Renal cortex interstitium (tissue), 11 donors: ENCODE results near the gene FAM3A. TPM values are rescaled to one million over a fixed set of nuclear protein-coding genes. Genes with fewer than 3 reads are reported as not detected.

Experiments used
- DNase-seq, 11 donors: peaks; one replicate each; pipeline ENCODE4 v3.0.0-alpha.2; 2013; ENCODE audit warnings: low read depth in 9 of 11, low spot score in 4 of 11; ENCODE audit errors: extremely low read depth in 1 of 11
- polyA plus RNA-seq, 3 donors: library from polyadenylated mRNA; unstranded; fragments of 120-200 nt; gene quantifications; one replicate each; pipeline ENCODE4 v1.2.1, GENCODE V29; 2013; ENCODE audit not compliant: insufficient read length in 3 of 3

The FAM3A gene
- polyA plus RNA-seq, 3 donors = 22.9 to 42.8 (median 36.7) TPM

DNA sequence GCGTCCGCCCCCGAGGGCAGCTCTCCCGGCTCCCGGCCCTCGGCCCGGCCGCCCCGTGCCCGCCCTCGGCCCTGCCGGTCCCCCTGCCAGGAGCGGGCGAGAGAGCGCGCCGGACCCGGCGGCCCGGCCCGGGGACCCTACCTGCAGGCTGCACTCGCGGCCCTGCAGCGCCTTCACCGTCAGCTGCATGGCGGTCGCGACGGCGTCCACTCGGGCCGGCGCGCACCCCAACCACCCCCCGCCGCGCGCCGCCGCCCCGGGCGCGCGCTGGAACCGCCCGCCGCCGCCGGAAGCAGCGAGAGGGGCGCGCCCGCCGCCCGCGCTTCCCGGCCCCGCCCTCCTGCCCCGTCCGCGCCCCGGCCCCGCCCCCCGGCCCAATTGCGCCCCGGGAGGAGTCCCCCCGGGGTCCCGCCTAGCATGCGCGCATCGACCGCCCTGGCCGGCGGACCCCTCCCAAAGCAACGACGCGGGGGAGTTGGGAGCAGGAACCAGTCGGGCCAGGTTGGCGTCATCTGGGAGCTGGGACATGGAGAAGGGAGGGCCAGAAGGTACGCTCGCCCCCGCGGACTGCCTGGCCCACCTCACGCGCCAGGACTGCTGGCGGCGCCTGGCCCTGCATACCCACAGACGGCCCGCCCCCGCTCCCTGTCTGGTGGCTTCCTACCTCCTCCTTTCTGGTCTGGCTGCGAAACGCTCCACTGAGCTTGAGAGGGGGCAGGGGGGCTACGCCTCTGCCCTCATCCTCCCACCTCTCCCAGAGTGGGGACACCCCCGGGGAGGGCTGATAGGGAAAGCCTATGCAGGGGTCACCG lies 29.4 kb downstream of the FAM3A start, which contains the start of gene UBL4A:
Gene UBL4A (minus strand): TSS at position 220 of the 812 bp plus-strand sequence. CDS start 31 bp downstream, at position 189.
- peak in 9 of 11 donors; percentile 33 to 70 (median 56) for DNase-seq

DNA sequence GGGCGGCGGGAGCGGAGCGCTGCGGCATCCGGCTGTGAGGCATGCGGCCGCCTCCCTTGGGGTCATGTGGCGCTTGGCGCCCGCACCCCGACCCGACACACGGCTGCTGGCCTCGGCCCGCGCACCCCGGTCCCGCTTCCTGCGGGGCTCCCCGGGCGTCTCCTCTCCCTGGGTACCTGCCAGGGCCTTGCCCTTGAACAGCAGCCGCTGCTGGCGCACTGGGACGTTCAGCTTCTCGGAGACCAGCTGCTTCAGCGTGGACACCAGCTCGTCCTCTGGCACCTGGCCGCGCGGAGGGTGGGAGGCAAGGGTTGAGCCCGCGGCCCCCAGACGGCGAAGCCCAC lies 30.0 kb downstream of the FAM3A start:
- DNase-seq = no peak

DNA sequence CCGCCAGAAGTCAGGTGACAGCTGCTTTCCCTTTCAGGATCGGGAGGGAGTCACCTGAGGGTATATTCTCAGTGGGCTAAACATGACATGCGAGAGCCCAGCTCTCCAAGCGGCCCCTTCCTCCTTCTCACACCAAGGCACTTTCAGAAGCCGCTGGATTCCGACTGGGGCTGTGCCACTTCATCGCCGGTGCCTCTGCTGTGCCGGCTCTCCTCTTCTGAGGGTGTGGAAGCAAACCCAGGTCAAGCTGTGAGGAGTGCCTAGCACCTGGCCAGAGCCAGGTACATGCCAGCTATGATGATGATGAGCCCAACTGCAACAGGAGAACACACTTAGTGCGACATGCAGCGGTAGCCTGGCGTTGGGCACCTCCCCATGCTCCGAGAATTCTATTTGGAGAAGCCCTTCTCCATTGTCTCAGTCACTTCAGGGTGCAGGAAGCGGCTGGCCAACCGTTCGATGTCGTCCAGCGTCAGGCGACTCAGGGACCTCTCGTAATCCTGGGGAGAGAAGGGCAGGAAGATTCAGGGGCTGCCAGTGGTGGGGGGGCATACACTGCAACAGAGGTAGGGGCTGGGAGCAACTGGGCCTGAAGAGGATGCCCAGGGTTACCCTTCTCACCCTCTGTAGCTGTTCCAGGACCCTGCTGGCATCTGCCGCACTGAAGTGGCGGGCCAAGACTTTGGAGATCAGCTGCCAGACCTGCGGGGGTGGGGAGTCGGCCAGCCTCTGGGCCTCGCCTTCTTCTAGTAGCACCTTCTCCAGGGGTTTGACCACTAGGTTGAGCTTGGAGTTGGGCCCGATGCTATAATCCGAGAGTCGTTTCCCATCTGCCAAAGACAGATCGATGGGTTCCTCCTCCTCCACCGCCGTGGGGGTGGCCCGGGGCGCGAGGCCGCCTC lies 30.6 kb downstream of the FAM3A start:
- DNase-seq = no peak

DNA sequence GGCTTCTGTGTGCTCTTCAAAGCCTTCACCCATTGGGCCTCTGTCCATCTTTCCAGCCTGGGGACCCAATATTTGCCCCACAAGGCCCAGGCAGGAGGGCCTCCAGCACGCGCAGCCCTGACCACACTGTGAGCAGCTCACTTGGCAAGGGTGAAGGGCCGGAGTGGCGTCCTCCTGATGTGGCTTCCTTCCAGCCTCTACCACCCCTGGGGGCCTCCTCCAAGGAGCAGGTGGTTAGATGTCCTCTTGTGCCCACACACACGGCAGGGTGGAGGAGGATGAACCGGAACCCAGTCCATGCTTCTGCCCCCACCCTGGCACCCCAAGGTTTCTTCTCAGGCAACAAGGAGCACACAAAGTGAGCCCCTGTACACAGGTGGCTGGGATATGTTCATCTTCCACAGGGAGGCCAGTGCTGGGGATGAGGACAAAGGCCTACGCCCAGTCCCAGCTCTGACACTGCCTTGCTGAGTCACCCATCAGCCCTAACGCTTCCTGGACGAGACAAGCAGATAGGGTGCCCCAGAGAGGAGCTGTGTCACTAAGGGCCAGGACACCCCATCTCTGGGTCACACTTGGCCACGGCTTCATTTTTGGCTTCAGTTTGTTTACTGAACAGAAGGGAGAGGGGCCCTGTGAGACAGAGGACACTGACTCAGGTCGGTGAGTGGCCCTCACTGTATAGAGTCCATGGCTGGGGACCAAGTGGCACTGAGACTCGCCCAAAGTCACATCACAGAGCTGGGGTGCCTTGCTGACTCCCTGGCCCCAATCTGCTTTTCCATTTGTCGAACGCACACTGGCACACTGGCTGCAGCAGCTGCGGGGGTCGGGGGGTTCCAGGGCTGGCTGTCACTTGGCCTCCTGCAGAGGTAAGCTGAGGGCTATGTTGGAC lies 31.5 kb downstream of the FAM3A start:
- DNase-seq = no peak

DNA sequence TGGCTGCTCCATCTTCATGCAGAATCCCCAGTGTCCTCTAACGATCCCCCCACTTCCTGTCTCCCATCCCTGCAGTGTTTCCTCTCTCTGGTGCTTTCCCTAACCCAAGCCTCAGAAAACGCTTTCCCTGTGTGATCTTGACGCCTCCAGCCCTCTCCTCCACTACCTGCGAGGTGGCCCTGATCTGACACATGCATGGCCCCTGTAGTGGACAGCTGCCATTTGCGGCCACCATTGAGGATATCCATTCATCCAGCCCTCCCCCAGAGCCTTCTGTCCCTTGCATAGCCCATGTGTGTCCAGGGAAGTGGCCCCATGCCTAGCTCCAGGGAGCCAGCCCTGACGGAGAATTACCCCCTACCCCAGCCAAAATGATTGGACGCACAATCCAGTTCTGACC lies 32.7 kb downstream of the FAM3A start:
- no peak for DNase-seq

DNA sequence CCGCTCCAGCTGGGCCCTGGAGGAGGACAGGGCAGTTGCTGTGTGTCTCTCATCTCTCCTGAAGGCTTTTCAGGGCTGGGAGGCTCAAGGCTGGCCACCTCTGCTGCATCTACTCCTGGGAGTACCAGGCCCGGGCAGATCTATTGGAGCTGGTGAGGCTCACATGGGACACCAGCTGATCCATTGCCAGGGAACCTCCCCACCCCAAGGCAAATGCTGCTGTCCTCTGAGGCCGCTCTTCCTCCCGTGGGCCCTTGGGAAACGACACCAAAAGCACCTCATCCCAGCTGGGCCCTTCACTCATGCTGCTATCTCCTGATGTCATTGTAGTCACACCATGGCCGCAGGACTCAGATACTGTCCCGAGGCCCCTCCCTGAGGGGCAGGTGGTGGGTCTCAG lies 33.2 kb downstream of the FAM3A start:
- DNase-seq = no peak

DNA sequence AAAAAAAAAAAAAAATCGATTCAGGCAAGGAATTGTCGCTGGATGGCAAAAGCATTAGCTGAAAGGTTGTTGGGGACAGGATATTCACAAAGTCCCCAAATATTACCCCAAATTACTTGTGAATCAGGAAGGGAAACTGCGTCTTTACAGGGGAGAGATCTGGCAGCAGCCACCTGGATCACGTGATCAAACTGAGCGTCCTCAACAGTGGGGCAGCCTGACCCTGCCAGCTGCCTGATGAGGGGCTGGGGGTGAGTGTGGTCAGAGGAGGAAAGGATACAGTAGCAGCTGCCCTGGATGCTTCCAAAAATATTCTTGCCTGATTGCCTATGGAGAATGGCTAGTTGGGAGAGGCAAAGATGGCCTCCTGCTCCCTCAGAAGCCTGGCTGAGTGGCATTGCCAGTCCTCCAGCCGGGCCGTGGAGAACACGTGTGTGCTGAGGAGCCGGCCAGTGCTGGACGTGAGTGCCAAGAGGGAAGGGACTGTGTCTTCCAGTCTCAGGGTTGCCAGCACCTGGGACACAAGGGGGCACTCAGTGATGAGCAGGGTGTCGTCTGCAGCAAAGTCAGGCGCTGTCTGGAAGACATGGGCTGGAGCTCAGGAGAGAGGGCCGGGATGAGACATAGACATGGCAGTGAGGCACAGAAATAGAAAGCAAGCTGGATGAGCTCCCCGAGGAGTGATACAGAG lies 34.0 kb downstream of the FAM3A start:
- DNase-seq = no peak

DNA sequence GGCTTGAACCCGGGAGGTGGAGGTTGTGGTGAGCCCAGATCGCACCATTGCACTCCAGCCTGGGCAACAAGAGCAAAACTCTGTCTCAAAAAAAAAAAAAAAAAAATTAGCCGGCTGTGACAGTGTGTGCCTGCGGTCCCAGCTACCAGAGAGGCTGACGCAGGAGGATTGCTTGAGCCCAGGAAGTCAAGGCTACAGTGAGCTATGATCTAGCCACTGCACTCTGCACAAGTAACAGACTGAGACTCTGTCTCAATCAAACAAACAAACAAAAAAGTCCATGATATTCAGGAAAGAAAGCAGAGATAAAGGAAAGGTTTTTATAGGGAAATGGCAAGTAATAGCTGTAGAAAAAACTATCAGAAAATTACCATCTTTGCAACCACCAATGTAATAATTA lies 34.8 kb downstream of the FAM3A start:
- no peak for DNase-seq

DNA sequence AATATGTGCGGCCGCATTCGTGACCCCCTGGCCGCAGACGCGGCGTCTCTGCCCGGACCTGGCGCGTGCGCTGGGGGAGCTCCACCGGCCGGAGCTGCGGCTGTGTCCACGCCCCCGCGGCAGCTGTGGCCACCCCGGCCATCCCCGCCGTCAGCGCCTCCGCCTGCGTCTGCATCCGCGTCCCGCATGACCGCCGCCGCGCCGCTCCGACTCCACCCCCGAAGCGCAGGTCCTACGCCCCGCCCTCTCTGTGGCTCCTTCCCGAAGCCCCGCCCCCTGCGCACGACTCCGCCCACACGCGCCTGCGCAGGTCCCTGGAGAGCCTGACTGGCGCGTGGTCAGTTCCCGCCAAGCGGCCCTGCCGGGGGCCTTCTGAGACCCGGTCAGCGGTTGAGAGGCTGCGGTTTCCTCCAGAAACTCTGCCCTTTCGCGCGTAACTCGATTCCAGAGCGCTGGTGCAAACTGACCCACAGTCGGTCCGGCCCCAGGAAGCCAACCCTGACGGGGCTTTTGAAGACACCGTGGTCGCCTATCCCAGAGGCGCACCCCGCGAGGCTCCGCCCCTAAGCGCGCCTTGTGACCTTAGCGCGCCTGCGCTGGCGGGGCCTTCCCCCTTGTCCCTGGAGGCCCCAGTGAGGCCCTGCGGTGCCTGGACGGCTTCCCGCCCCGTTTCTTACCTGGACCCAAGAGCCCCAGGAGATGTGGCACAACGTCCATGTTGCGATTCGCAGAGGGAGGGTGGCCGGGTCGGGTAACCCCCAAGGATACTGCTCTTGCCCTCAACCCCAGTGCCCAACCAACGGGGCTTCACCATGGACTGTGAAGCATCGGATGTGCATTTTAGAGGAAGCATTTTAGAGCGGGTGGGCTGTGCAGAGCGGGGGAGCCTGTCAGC lies 37.1 kb downstream of the FAM3A start, which contains the start of gene LAGE3:
Gene LAGE3 (minus strand): TSS at position 554 of the 895 bp plus-strand sequence. CDS start 366 bp downstream, at position 188.
- peak in 9 of 11 donors; percentile 64 to 81 (median 77) for DNase-seq

DNA sequence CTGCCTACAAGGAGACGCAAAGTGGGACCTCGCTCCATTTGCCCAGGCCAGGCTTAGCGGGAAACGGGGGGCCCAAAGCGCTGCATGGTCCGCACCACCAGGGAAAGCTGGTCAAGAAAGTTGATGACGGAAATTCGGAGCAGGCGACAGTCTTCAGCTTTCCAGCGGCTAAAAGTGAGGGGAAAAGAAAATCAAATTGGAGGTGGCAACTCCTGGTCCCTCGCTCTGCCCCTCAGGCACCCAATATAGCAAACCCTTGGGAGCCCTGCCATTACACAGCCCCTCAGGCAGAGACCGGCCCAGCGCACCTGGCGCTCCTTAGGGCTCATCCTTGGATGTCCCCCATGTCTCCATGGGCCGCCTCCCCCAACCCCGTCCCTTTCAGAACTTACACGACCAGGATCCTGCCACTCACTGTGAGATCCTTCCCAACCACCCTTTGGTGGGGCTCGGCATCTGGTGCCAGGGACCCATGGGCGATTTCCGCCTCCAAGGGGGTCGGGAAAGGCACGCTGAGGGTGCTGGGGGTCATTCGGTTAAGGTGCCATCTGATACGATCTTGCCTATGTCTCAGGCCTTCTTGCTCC lies 38.0 kb downstream of the FAM3A start:
- DNase-seq = no peak

DNA sequence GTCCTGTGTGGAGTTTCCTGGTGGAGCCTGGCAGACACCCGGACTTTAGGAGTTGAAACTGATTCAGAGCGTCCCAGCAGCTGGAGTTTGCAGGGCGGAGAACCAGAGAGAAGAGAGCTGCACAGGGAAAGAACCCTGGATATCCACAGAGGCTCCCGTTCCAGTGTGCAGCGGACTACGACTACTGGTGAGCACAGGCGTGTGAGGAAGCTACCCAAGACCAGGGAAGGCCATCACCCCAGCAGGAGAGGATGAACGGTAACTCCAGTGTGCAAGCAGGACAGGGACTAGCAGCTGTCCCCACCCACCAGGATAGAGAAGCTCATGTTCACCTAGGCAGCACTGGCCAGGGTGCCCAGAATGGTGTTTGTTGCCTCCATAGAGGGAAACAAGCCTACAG lies 39.2 kb downstream of the FAM3A start:
- DNase-seq = no peak

DNA sequence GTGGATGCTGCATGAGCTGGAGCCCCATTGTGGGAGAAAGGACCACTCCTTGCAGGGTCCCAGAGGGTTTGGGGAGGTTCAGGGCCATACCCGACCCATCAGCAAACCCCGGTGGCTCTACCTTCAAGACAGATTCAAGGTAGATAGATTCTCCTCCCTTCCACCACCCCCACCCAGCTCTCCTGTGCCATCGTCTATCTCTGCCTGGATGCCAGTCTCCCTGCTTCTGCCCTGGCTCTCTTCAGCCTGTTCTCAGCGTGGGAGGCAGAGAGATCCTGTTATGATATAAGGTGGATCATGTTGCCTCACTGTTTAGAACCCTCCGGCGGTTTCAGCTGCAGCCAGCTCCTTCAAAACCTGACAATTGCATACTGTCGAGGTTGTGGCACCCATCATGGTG lies 42.3 kb downstream of the FAM3A start:
- DNase-seq = no peak

DNA sequence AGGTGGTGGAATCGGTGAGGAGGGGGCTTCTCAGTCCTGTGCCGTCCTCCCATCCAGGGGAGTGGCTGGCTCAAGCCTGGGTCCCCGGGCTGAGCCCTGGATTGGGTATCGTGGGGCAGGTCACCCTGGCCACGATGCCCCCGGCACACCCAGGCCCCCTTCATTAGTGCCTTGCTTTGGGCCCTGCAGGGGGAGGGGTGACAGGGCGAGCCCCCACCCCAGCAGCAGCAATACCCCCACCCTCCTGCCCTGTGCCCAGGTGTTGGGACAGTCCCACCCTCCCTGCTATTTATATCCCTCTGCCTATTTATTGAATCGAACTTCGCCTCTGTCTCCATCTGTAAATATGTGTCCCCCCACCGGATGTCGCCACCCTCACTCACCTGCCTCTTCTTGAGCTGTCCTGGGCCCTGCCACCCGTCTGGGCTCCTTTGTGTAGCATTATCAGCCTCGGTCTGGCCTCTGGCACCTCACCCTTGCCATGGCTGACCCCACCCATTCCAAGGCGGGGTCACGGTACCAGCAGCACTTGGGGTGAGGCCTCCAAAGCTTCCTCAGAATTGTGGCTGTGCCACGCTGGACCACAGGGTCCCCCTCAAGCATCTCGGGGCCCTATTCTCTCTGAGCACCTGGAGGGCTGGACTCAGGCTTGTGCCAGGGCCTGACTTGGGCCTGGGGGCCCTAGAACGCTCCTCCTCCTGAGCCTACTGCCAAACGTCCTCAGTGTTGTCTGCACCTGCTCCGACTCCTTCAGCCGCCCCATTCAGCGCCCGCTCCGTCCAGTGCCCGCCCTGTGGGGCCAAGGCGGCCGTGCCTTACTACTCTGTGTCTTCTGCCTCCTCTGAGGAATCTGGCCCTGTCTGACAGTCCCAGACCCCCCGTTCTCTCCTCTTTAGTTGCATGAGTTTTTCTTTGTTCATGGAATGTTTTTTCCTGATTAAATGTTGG lies 43.1 kb downstream of the FAM3A start:
- DNase-seq = no peak

DNA sequence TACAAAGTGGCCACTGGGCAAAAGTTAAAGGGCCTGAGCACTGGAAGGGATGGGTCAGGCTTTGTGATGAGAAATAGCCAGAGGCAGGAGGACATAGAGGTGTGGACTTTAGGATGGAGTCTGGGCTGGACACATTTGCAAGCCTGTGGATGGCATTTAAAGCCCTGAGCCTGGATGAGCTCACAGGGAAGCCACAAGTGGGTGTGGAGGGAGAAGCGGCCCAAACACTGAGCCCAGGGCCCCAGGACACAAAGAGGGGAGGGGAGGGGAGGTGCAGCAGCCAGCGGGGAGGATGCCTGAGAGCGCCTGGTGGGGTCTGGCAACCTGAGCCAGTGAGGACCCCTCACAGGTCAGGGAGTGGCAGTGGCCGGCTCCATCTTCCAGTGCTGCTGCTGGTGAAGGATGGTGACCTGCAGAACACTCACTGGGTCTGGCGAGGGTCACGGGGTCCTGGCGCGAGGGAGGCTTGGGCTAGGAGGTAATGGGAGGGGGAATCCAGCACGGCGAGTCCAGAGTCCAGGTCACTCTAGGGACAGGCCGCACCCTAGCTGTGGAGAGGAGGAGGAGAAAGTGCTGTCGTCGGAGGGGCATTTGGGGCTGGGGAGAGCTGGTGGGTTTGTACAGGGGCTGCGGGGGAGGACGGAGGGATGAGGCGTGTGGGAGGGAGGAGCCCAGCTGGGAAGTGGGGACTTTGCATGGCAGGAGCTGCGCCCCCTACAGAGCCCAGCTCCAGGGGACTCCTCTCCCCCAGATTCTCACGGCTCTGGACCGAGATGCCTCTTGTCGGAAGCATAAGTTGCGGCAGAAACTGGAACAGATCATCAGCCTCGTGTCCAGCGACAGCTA lies 44.0 kb downstream of the FAM3A start:
- DNase-seq = no peak

DNA sequence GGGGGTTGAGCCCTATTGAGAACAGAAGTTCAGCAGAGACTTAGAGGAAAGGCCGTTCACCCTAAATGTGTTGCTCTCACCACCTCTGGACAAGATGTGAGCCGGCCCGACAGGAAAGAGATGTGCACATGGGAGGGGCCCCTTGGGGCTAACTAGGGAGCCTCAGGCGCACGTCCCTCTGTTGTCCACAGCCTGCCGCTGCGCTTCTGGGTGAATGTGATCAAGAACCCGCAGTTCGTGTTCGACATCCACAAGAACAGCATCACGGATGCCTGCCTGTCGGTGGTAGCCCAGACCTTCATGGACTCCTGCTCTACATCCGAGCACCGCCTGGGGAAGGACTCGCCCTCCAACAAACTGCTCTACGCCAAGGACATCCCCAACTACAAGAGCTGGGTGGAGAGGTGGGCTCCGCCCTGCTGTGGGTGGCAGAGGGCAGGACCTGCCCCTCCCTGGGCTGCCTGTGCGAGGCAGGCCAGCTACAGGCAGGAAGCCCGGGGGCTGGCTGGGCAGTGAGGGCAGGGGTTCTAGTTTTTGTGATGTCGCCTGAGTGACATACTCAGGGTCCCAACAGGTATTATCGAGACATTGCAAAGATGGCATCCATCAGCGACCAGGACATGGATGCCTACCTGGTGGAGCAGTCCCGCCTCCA lies 45.0 kb downstream of the FAM3A start:
- DNase-seq = no peak
